ENCODE measurements around the gene INSYN2A. TPM values are rescaled to one million over a fixed set of nuclear protein-coding genes. Genes with fewer than 3 reads are reported as not detected.

INSYN2A gene
- total RNA-seq, 1 donor from 2014 or later, result not detected

DNA sequence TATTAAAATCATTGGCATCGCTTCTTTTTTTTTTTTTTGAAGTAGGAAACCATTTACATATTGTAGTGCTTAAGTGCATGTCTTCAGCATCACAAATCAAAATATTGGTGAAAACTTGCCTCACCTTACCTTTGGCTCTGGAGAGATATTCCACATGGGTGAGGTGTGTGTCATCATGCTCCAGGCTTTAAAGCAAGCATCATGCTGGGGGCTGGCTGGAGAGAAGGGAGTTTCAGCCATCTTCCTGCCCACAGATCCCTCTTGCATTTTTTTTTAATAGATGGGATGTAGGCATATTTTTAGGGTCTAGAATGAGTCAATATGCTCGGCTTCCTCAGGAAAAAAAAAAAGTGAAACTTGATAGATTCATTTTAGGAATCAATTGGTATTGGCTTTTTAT is 2.3 kb upstream of the INSYN2A start:
- DNase-seq (ENCODE audit: missing footprints) (no peak), ATAC-seq (no peak)
- intact Hi-C loops (cut with DNase I), result loop anchor here (5.0 kb wide), 1 partner anchor 46 kb away; no protein-coding TSS in a partner anchor

DNA sequence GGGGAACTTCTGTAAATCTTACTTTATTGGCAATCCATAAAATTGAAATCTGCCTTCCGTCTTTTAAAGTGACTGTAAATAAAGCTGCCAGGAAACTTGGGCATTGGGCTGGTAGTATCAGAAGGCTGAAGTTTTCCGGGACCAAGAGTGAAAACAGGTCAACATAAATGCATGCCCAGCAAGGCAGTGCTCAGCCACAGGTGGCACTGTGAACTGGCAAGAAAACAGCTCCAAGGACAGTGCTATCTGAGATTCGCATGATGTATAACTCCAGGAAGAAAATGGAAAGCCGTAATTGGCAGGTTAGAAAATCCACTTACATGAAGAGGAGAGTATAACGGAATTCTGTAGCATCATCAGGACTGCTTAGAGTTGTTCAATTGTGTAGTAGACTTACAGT is 1.9 kb upstream of the INSYN2A start:
- DNase-seq (ENCODE audit: missing footprints) (no peak), ATAC-seq (no peak)
- intact Hi-C loops (cut with DNase I), result loop anchor here (5.0 kb wide), 1 partner anchor 46 kb away; no protein-coding TSS in a partner anchor

- no peak for DNase-seq (ENCODE audit: missing footprints)
- intact Hi-C loops (cut with DNase I), result loop anchor here (5.0 kb wide), 1 partner anchor 45 kb away; no protein-coding TSS in a partner anchor
Observed at GRCh38 chr10:127197154-127197432, 702 bp upstream of the INSYN2A start.

GRCh38 chr10:127195571-127196281 is 665 bp downstream of the INSYN2A start:
- DNase-seq (ENCODE audit: missing footprints), result no peak
- intact Hi-C loops (cut with DNase I), result loop anchor here (5.0 kb wide), 1 partner anchor 43 kb away; no protein-coding TSS in a partner anchor
- ATAC-seq, result peak; percentile 26

More at GRCh38 chr10:127197154-127197432, 702 bp upstream of the INSYN2A start:
- ATAC-seq, result no peak

DNA sequence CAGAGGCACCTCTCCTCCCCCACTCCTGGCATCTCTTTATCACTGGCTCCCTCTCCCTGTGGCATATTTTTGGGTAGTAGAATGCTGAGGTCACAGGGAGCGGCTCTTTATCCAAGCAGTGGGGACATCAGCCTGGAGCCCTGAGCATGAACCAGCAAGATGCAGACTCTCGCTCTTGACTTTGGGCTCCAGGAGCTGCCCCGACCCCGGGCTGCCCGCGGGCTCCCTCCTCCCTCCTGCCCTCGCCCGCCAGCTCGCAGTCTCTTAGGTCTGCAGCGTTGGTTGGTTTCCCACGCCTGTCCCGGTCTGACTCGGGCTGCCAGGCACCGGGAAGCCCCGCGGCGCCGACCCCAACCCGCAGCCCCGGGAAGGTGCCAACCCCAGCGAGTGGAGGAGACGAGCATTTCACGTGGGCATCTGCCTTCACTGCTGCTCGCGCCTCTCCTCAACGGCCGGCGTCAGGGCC is 1.3 kb downstream of the INSYN2A start:
- intact Hi-C loops (cut with DNase I), result loop anchor here (5.0 kb wide), 1 partner anchor 43 kb away; no protein-coding TSS in a partner anchor
- ATAC-seq (no peak), DNase-seq (ENCODE audit: missing footprints) (no peak)

DNA sequence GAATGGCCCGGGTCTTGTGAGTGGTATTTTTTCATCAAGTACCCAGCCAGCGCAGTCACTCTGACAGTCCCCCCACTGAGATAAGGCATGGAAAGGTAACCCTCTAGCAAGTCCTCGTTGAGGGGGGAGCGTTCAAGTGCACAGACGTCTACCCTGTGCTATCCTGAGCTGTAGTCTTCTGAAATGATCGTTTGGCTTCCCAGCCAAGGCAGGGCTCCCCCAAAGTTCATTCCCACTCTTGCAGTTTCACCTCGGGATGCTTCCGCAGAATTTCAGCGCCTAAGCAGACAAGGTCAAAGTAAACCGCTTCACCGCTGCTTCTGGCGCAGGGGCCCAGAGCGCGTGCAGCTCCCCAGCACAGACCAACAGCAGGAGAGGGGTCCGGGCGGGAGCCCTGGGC is 1.8 kb downstream of the INSYN2A start:
- no peak for ATAC-seq
- no peak for DNase-seq (ENCODE audit: missing footprints)
- intact Hi-C loops (cut with DNase I), result no loop called here

DNA sequence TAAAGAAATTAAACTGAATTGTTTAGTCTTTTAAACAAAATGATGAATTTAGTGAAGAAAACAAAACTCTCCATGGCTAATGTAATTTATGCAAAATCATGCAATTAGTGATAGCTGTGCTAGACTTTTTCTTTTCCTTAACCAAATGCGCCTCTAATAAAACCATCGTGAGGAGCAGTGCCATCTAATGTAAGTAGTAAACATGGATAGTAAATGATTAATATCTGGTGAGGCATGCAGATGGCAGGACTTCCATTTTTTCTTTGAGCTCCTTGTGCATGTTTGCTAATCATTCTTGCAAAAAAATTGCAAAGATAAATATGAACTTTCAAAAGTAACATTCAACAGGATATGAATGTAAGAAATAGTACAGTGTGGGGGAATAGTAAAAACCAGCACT is 2.3 kb downstream of the INSYN2A start:
- DNase-seq (ENCODE audit: missing footprints), result no peak
- intact Hi-C loops (cut with DNase I), result no loop called here

DNA sequence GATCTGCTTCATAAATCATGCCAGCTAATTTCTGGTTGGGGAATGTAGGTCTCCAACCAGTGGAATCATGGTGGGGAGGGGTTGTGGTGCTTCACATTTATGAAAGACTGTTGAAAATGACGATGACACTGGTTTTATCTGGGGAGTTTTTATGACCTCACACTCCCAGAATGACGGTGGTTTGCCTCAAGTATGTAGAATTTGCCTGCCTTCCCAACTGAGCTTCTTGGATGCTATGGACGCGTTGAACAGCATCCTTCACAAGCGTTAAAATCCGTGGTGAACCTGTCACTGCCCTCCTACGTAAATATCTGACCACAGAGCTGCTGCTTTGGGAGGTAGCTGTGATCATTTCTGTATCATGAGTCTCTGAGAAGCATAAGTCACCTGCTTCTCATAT is 3.3 kb downstream of the INSYN2A start:
- ATAC-seq, result no peak
- intact Hi-C loops (cut with DNase I), result no loop called here

More for the DNA sequence above, 2.3 kb downstream of the INSYN2A start:
- no peak for ATAC-seq

GRCh38 chr10:127190427-127190826 is 6.0 kb downstream of the INSYN2A start:
- ATAC-seq, result no peak
- DNase-seq (ENCODE audit: missing footprints), result no peak
- intact Hi-C loops (cut with DNase I), result no loop called here

More for the DNA sequence above, 3.3 kb downstream of the INSYN2A start:
- DNase-seq (ENCODE audit: missing footprints), result no peak

DNA sequence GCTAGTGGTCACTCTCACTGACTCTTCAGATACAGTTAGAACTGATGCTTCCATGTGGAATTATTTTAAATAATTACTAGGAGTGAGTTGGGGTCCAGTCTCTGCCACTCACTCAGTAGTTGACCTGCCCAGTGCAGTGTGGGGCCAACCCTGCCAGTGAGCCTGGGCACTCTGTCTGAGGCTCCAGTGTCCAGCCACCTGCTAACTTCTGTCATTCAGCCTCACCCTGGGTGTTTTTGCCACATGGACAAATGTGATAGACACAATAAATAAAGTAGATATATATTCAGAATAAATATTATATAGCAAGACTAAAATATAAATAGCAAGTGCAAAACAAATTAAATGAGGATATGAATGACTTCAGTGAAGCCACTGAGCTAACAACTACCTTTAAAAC is 7.2 kb downstream of the INSYN2A start:
- intact Hi-C loops (cut with DNase I), result no loop called here
- ATAC-seq, result no peak
- DNase-seq (ENCODE audit: missing footprints), result no peak

DNA sequence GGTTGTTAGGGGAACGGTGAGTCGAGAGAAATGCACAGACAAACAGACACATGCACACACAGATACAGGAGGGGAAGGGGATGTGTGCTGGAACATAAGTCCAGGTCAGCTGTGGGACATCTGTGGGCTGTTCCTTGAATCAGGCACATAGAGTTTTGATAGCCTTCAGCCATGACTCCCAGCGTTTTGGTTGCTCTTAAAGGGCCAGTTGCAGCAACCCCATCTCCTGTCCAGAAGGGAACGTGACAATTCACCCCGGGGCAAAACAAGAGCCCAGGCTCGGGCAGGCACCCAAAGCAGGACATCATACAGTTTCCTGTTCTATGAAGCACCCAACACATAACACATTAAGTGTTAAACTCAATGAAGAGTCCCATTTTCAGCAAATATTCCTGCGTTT is 9.6 kb downstream of the INSYN2A start:
- DNase-seq (ENCODE audit: missing footprints), result no peak
- no peak for ATAC-seq
- intact Hi-C loops (cut with DNase I), result no loop called here

- ATAC-seq, result no peak
- DNase-seq (ENCODE audit: missing footprints), result no peak
- intact Hi-C loops (cut with DNase I), result no loop called here
Observed at GRCh38 chr10:127184582-127184981, 11.8 kb downstream of the INSYN2A start.

GRCh38 chr10:127182161-127182560 is 14.2 kb downstream of the INSYN2A start:
- intact Hi-C loops (cut with DNase I), result no loop called here
- ATAC-seq, result no peak

GRCh38 chr10:127179612-127180250 is 16.7 kb downstream of the INSYN2A start:
- ATAC-seq (no peak), DNase-seq (ENCODE audit: missing footprints) (no peak)
- intact Hi-C loops (cut with DNase I), result no loop called here

More at GRCh38 chr10:127182161-127182560, 14.2 kb downstream of the INSYN2A start:
- no peak for DNase-seq (ENCODE audit: missing footprints)

- ATAC-seq (no peak), DNase-seq (ENCODE audit: missing footprints) (no peak)
- intact Hi-C loops (cut with DNase I), result no loop called here
Observed at GRCh38 chr10:127176649-127177048, 19.7 kb downstream of the INSYN2A start.

GRCh38 chr10:127175357-127176110 is 20.9 kb downstream of the INSYN2A start:
- ATAC-seq, result no peak
- DNase-seq (ENCODE audit: missing footprints), result peak; percentile 41
- intact Hi-C loops (cut with DNase I), result no loop called here

DNA sequence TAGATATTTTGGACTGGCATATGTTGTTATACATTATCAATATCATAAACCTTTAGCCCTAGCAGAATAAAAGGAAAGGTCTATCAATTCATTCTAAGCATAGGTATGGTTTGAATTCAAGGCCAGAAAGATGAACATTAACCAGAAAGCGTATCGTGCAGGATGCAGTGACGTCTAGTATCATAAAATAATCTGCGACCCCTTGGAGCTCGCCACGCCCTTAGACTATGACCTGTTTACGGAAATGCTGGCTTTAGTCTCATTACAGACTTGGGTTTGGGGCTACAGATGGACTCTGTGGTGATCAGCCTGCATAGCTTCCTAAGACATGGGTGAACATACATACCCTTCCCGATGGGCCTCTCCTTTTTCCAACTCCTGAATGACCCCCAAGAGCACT is 21.5 kb downstream of the INSYN2A start:
- no peak for DNase-seq (ENCODE audit: missing footprints)
- intact Hi-C loops (cut with DNase I), result no loop called here
- no peak for ATAC-seq

DNA sequence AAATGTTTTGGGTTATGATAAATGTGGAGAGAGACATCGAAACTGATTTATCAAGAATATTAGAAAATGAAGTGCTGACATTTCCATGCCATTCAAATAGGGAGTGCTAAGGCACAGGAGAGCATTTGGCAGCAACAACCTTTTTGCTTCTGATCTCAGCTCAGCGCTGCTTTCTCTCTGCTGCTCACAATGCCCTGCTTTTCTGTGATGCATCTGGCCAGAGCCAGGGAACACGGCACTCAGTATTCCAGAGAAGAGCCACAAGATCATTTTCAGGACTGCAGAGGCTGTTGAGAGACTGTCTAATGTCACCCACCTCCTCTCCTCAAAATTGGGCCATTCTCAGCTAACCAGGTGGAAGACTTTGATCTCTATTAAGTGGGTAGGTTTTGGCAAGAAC is 28.1 kb downstream of the INSYN2A start:
- no peak for DNase-seq (ENCODE audit: missing footprints)
- intact Hi-C loops (cut with DNase I), result no loop called here
- no peak for ATAC-seq

DNA sequence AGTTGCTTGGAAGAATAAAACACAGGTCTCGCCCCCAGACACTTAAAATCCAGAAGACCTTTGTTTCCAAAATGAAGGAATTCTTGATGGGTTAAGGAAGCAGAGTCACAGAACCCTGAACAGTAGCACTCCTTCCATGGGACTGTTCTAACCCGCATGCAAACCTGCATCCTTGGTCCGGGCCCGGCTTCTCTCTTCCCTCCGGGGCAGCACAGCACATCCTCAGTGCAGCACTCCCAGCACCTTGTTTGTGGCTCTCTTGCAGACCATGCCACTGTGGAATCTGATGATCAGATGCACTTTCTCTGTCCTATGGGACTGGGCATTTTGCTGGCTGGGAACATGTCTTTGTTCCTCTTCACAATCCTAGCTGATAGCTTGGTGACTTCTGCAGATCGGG is 33.5 kb downstream of the INSYN2A start:
- DNase-seq (ENCODE audit: missing footprints) (no peak), ATAC-seq (no peak)
- intact Hi-C loops (cut with DNase I), result no loop called here

DNA sequence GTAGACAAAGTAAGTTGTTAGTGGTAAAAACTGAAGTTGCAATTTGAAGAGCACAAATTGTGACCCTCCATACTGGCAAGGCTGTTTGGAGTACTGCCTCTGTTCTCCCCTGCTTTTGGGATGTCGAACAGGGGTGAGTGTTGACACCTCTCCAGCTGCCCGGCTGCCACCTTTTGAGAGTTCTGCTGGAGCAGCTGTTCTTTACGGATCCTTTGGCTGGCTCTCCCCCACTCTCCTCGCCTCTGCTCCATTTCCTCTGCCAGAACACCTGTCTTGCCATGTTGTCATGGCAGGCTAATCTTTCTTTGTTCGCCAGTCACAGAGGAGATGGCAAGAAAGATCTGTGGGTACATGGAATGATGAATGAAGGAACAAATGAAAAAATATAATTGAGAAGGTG is 34.9 kb downstream of the INSYN2A start:
- intact Hi-C loops (cut with DNase I), result no loop called here
- DNase-seq (ENCODE audit: missing footprints) (no peak), ATAC-seq (no peak)
